ENCODE measurements around the gene CRACR2A.

Gene CRACR2A

DNA sequence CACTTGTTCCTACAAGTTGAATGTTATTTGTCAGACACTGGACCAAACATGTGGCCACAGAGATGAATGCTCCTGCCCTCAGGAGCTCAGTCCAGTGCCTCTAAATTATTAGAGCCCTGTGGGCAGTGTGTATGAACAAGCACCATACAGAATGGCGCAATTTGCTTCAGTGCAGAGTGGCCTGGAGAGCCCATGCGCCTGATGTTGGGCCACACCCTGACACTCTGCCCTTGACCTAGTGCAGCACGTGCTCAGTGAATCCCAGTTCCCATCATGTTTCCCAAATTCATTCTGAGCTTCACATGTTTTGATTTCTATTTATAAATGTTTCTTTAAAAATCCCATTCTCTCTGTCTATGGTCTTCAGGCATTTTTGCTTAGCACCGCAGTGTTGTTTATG lies 145.1 kb downstream of the CRACR2A start:
- TF ChIP-seq, protein P1, sequence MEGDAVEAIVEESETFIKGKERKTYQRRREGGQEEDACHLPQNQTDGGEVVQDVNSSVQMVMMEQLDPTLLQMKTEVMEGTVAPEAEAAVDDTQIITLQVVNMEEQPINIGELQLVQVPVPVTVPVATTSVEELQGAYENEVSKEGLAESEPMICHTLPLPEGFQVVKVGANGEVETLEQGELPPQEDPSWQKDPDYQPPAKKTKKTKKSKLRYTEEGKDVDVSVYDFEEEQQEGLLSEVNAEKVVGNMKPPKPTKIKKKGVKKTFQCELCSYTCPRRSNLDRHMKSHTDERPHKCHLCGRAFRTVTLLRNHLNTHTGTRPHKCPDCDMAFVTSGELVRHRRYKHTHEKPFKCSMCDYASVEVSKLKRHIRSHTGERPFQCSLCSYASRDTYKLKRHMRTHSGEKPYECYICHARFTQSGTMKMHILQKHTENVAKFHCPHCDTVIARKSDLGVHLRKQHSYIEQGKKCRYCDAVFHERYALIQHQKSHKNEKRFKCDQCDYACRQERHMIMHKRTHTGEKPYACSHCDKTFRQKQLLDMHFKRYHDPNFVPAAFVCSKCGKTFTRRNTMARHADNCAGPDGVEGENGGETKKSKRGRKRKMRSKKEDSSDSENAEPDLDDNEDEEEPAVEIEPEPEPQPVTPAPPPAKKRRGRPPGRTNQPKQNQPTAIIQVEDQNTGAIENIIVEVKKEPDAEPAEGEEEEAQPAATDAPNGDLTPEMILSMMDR (IDR thresholded peaks at IDR 0.05; ENCODE audit: insufficient read depth, low read length), result no peak
- TF ChIP-seq POLR2AphosphoS5 (IDR thresholded peaks at IDR 0.05; ENCODE audit: low read depth) (no peak), REST (IDR thresholded peaks at IDR 0.05; ENCODE audit: insufficient replicate concordance, low read depth) (no peak), GABPA (IDR thresholded peaks at IDR 0.05; ENCODE audit: low read depth) (no peak), SPI1 (IDR thresholded peaks at IDR 0.05; ENCODE audit: borderline replicate concordance, low read depth) (no peak)
- H3K27ac ChIP-seq (replicated peaks), result no peak overlapping the region
- no peak for DNase-seq (ENCODE audit: low read depth in 1 of 2, low spot score in 1 of 2)
- H3K4me3 ChIP-seq (replicated peaks; ENCODE audit: insufficient read depth, low read length), result no peak overlapping the region
- peaks cover 8% of the 10 kb centered on the region for H3K27me3 ChIP-seq (ENCODE audit: insufficient read depth, poor library complexity, severe bottlenecking)

- Histone ChIP-seq H3K27me3 (ENCODE audit: insufficient read depth, poor library complexity, severe bottlenecking) (peaks cover 8% of the 10 kb centered on the region), H3K4me3 (replicated peaks; ENCODE audit: insufficient read depth, low read length) (no peak overlapping the region), H3K27ac (replicated peaks) (no peak overlapping the region)
- peak in 1 of 2 experiments; percentile 10 for DNase-seq (ENCODE audit: low read depth in 1 of 2, low spot score in 1 of 2)
- TF ChIP-seq, protein P1 (IDR thresholded peaks at IDR 0.05; ENCODE audit: insufficient read depth, low read length), result no peak
- TF ChIP-seq SPI1 (IDR thresholded peaks at IDR 0.05; ENCODE audit: borderline replicate concordance, low read depth) (no peak), REST (IDR thresholded peaks at IDR 0.05; ENCODE audit: insufficient replicate concordance, low read depth) (no peak), GABPA (IDR thresholded peaks at IDR 0.05; ENCODE audit: low read depth) (no peak), POLR2AphosphoS5 (IDR thresholded peaks at IDR 0.05; ENCODE audit: low read depth) (no peak)
Observed at GRCh38 chr12:3607039-3607720, 145.7 kb downstream of the CRACR2A start.

GRCh38 chr12:3606128-3606527 lies 146.8 kb downstream of the CRACR2A start:
- no peak overlapping the region for H3K27ac ChIP-seq (replicated peaks)
- H3K4me3 ChIP-seq (replicated peaks; ENCODE audit: insufficient read depth, low read length), result no peak overlapping the region
- peaks cover 8% of the 10 kb centered on the region for H3K27me3 ChIP-seq (ENCODE audit: insufficient read depth, poor library complexity, severe bottlenecking)
- DNase-seq (ENCODE audit: low read depth in 1 of 2, low spot score in 1 of 2), result no peak
- TF ChIP-seq SPI1 (IDR thresholded peaks at IDR 0.05; ENCODE audit: borderline replicate concordance, low read depth) (no peak), POLR2AphosphoS5 (IDR thresholded peaks at IDR 0.05; ENCODE audit: low read depth) (no peak), GABPA (IDR thresholded peaks at IDR 0.05; ENCODE audit: low read depth) (no peak), REST (IDR thresholded peaks at IDR 0.05; ENCODE audit: insufficient replicate concordance, low read depth) (no peak)
- TF ChIP-seq, protein P1 (IDR thresholded peaks at IDR 0.05; ENCODE audit: insufficient read depth, low read length), result no peak
